GM18861 (cell line): ENCODE measurements around the gene TRMU.

ENCODE experiments used
- ATAC-seq: cut with Tn5 transposase; IDR thresholded peaks from one replicate; pipeline ENCODE4 v1.9.1; 2021; ENCODE audit not compliant: unreplicated experiment

The TRMU gene

GRCh38 chr22:46368871-46369715 is 33.6 kb downstream of the TRMU start:
- no peak for ATAC-seq

GRCh38 chr22:46369716-46370583 is 34.4 kb downstream of the TRMU start:
- no peak for ATAC-seq

GRCh38 chr22:46370584-46371291 is 35.2 kb downstream of the TRMU start:
- no peak for ATAC-seq

- no peak for ATAC-seq
Observed at GRCh38 chr22:46371623-46372226, 36.2 kb downstream of the TRMU start.

GRCh38 chr22:46372686-46373085 is 37.2 kb downstream of the TRMU start:
- ATAC-seq = no peak

GRCh38 chr22:46373159-46373558 is 37.6 kb downstream of the TRMU start:
- ATAC-seq = no peak

GRCh38 chr22:46373921-46374662 is 38.6 kb downstream of the TRMU start:
- no peak for ATAC-seq

- no peak for ATAC-seq
Observed at GRCh38 chr22:46374663-46375474, 39.4 kb downstream of the TRMU start.

GRCh38 chr22:46376111-46376510 is 40.6 kb downstream of the TRMU start:
- ATAC-seq = no peak

GRCh38 chr22:46376908-46377524 is 41.5 kb downstream of the TRMU start:
- no peak for ATAC-seq

GRCh38 chr22:46377525-46378425 is 42.3 kb downstream of the TRMU start:
- no peak for ATAC-seq

- no peak for ATAC-seq
Observed at GRCh38 chr22:46378426-46379065, 43.0 kb downstream of the TRMU start.

GRCh38 chr22:46379066-46379930 is 43.8 kb downstream of the TRMU start:
- ATAC-seq = no peak

GRCh38 chr22:46380069-46380468 is 44.6 kb downstream of the TRMU start:
- ATAC-seq = no peak

GRCh38 chr22:46380581-46380980 is 45.1 kb downstream of the TRMU start:
- ATAC-seq = no peak

GRCh38 chr22:46381142-46381541 is 45.6 kb downstream of the TRMU start:
- no peak for ATAC-seq

- ATAC-seq = no peak
Observed at GRCh38 chr22:46381731-46382130, 46.2 kb downstream of the TRMU start.
